Endothelial cell of umbilical vein (primary cell): ENCODE results near the gene FAS. TPM values are rescaled to one million over a fixed set of nuclear protein-coding genes. Genes with fewer than 3 reads are reported as not detected.

Source experiments
- BruUV-seq: library from RNA; stranded (reverse); fragments of 400-500 nt; replicated peaks from 2 replicates; lab custom pipeline; 2021; lab: Mats Ljungman, UMichigan
- CTCF ChIA-PET: fragments of 300-600, 350-600 bp; sonication (Branson Sonifier 250); formaldehyde crosslinking; loops from one replicate; lab custom pipeline; 2021; ENCODE audit warnings: antibody characterized with exemption, inconsistent platforms; lab: Charles Lee
- POLR2A ChIA-PET: fragments of 300-600, 350-600 bp; sonication (Branson Sonifier 250); formaldehyde crosslinking; loops from one replicate; lab custom pipeline; 2021; ENCODE audit warnings: antibody characterized with exemption, inconsistent platforms; lab: Charles Lee
- DNase-seq: peaks from one replicate; pipeline ENCODE4 v3.0.0-alpha.2; 2011; ENCODE audit warnings: low read depth, low spot score
- FAIRE-seq: peaks from 2 replicates; lab custom pipeline; 2011; peaks lifted over from hg19 to GRCh38; lab: Jason Lieb, UNC
- H2AFZ ChIP-seq: 2 replicates; pipeline ENCODE4 v1.6.0; 2012; ENCODE audit warnings: low read depth, low read length, control low read depth, inconsistent platforms
- H3K27ac ChIP-seq: 2 replicates; pipeline ENCODE4 v1.5.1; 2011; ENCODE audit warnings: low read depth, mild to moderate bottlenecking, control low read depth, low read length, moderate library complexity; ENCODE audit not compliant: insufficient read depth
- H3K27me3 ChIP-seq, 2 experiments: 2 replicates each; pipeline versions ENCODE4 v1.6.0 to v1.6.1; 2011; ENCODE audit warnings: low read length in 2 of 2, mixed read lengths in 1 of 2; ENCODE audit not compliant: control insufficient read depth in 2 of 2, insufficient read depth in 2 of 2
- H3K36me3 ChIP-seq, 2 experiments: 2 replicates in 1 of 2; 3 replicates in 1 of 2; pipeline ENCODE4 v1.5.1; 2011; ENCODE audit warnings: low read length in 2 of 2, mild to moderate bottlenecking in 1 of 2, moderate library complexity in 1 of 2; ENCODE audit not compliant: control insufficient read depth in 2 of 2, insufficient read depth in 2 of 2; ENCODE audit errors: extremely low read depth in 1 of 2
- H3K4me1 ChIP-seq: 3 replicates; pipeline ENCODE4 v1.5.1; 2011; ENCODE audit warnings: mild to moderate bottlenecking, low read length; ENCODE audit not compliant: control insufficient read depth, insufficient read depth; ENCODE audit errors: extremely low read depth
- H3K4me2 ChIP-seq: 2 replicates; pipeline ENCODE4 v1.6.1; 2011; ENCODE audit warnings: low read length, control low read depth, mixed read lengths; ENCODE audit not compliant: insufficient read depth
- H3K4me3 ChIP-seq, 3 experiments: fragments of 200-600 bp in 1 of 3; sonication (generic), shearing (Covaris generic) in 1 of 3; replicated peaks in 1 of 3; 2 replicates each; pipeline ENCODE4 v1.5.1; 2011 to 2016; ENCODE audit warnings: control low read depth in 3 of 3, low read length in 3 of 3, mild to moderate bottlenecking in 2 of 3, inconsistent platforms in 1 of 3, low read depth in 1 of 3, moderate library complexity in 1 of 3; ENCODE audit not compliant: insufficient read depth in 1 of 3
- H3K79me2 ChIP-seq: 2 replicates; pipeline ENCODE4 v1.6.0; 2012; ENCODE audit warnings: low read length, inconsistent platforms; ENCODE audit not compliant: control insufficient read depth, insufficient read depth
- H3K9ac ChIP-seq: replicated peaks from 2 replicates; pipeline ENCODE3; 2011; ENCODE audit warnings: low read length, control low read depth; ENCODE audit not compliant: insufficient read depth; ENCODE audit errors: extremely low read depth
- H3K9me1 ChIP-seq: replicated peaks from 3 replicates; pipeline ENCODE4 v1.6.0; 2011; ENCODE audit warnings: mild to moderate bottlenecking, low read length; ENCODE audit not compliant: control insufficient read depth, insufficient read depth; ENCODE audit errors: extremely low read depth
- H3K9me3 ChIP-seq: replicated peaks from 2 replicates; pipeline ENCODE4 v1.5.1; 2012; ENCODE audit warnings: low read length, inconsistent platforms; ENCODE audit not compliant: control insufficient read depth, insufficient read depth
- H4K20me1 ChIP-seq: replicated peaks from 2 replicates; pipeline ENCODE3; 2011; ENCODE audit warnings: mild to moderate bottlenecking, low read length; ENCODE audit not compliant: control insufficient read depth, insufficient read depth; ENCODE audit errors: extremely low read depth
- EZH2 ChIP-seq: IDR thresholded peaks from 2 replicates; pipeline ENCODE4 v1.6.1; 2012; ENCODE audit warnings: borderline replicate concordance, low read depth, mild to moderate bottlenecking, moderate library complexity, low read length, inconsistent platforms; ENCODE audit not compliant: severe bottlenecking
- FOS ChIP-seq: IDR thresholded peaks from 2 replicates; pipeline ENCODE4 v1.6.1; 2011; ENCODE audit warnings: mild to moderate bottlenecking, low read length, moderate library complexity, borderline replicate concordance; ENCODE audit not compliant: insufficient read depth
- GATA2 ChIP-seq: IDR thresholded peaks from 2 replicates; pipeline ENCODE4 v1.7.0; 2011; ENCODE audit warnings: low read depth, mild to moderate bottlenecking, moderate library complexity, mixed read lengths, low read length; ENCODE audit not compliant: insufficient read length, insufficient read depth
- JUN ChIP-seq: IDR thresholded peaks from 2 replicates; pipeline ENCODE4 v1.6.1; 2011; ENCODE audit warnings: borderline replicate concordance, low read depth; ENCODE audit not compliant: insufficient read length, insufficient read depth
- MYC ChIP-seq: IDR thresholded peaks from one replicate; pipeline ENCODE4 v1.6.1; 2011; ENCODE audit warnings: mild to moderate bottlenecking, low read depth, low read length
- POLR2A ChIP-seq: IDR thresholded peaks from 2 replicates; pipeline ENCODE4 v1.6.1; 2012; ENCODE audit warnings: low read depth, mild to moderate bottlenecking, control low read depth, low read length
- POLR2AphosphoS5 ChIP-seq: IDR thresholded peaks from 2 replicates; pipeline ENCODE4 v1.6.1; 2012; ENCODE audit warnings: low read depth, mild to moderate bottlenecking, control low read depth, low read length, moderate library complexity; ENCODE audit not compliant: insufficient read depth
- dilution Hi-C: fragments of 300-500 bp; cut with MboI; formaldehyde crosslinking; loops from one replicate; pipeline ENCODE4 v1.15.0; 2019; ENCODE audit warnings: low sequenced_read_pairs; ENCODE audit not compliant: extremely low pct_ligation_motif_present
- intact Hi-C: fragments of 100-400 bp; cut with micrococcal nuclease; formaldehyde crosslinking; loops from one replicate; pipeline ENCODE4 v1.10.0; 2022
- polyA plus RNA-seq, 4 experiments: library from polyadenylated mRNA; depleted of rRNA in 3 of 4; stranded (reverse) in 3 of 4; unstranded in 1 of 4; fragments of >200 nt; gene quantifications; 2 replicates each; pipeline versions ENCODE4 v1.2.1 to v1.2.3, GENCODE V29; 2011 to 2012; ENCODE audit warnings: missing spikeins in 1 of 4
- total RNA-seq: library from RNA; stranded (reverse); gene quantifications from 2 replicates; pipeline ENCODE4 v1.2.3, GENCODE V29; 2021
- TF ChIP-seq, protein P1 (sequence below), 2 donors: IDR thresholded peaks; 1 replicate in 1 of 2; 2 replicates in 1 of 2; pipeline ENCODE4 v1.5.1; 2011; ENCODE audit warnings: low read length in 2 of 2, mild to moderate bottlenecking in 2 of 2, moderate library complexity in 2 of 2, control low read depth in 1 of 2, inconsistent platforms in 1 of 2, low read depth in 1 of 2; ENCODE audit not compliant: insufficient read depth in 1 of 2; ENCODE audit errors: extremely low read depth in 1 of 2
- TF ChIP-seq, protein P2 (sequence below): IDR thresholded peaks from 2 replicates; pipeline ENCODE4 v1.6.1; 2011; ENCODE audit not compliant: insufficient read depth, insufficient read length

Gene FAS
- total and polyA plus RNA-seq, 2 donors (not counting 3 experiments of a cell fraction or from before 2014, with no cell fraction given) = 2.0 to 6.1 TPM

DNA sequence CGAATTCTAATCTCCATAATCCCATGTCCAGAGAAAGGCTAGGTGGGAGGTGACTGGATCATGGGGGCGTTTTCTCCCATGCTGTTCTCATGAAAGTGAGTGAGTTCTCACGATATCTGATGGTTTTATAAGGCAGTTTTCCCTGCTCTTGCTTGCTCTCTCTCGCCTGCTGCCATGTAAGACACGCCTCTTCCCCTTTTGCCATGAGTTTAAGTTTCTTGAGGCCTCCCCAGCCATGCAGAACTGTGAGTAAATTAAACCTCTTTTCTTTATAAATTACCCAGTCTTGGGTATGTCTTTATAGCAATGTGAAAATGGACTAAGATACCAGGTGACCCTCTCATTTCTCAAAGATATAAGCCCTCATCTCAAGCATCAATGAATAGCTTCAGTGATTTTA, 36.9 kb upstream of the FAS start:
- H3K9ac ChIP-seq = no peak overlapping the region
- no peaks in the 10 kb centered on the region for H3K79me2 ChIP-seq
- TF ChIP-seq, protein P1, sequence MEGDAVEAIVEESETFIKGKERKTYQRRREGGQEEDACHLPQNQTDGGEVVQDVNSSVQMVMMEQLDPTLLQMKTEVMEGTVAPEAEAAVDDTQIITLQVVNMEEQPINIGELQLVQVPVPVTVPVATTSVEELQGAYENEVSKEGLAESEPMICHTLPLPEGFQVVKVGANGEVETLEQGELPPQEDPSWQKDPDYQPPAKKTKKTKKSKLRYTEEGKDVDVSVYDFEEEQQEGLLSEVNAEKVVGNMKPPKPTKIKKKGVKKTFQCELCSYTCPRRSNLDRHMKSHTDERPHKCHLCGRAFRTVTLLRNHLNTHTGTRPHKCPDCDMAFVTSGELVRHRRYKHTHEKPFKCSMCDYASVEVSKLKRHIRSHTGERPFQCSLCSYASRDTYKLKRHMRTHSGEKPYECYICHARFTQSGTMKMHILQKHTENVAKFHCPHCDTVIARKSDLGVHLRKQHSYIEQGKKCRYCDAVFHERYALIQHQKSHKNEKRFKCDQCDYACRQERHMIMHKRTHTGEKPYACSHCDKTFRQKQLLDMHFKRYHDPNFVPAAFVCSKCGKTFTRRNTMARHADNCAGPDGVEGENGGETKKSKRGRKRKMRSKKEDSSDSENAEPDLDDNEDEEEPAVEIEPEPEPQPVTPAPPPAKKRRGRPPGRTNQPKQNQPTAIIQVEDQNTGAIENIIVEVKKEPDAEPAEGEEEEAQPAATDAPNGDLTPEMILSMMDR (IDR thresholded peaks at IDR 0.05; ENCODE audit: extremely low read depth in 1 of 2, insufficient read depth in 1 of 2, low read depth in 1 of 2, low read length in 2 of 2) = no peak
- TF ChIP-seq POLR2A (no peak), GATA2 (no peak), EZH2 (no peak)
- BruUV-seq = no TSS peak
- dilution Hi-C loops (no loop called here), intact Hi-C loops (no loop called here)
- no peak overlapping the region for H3K27ac ChIP-seq
- FAIRE-seq = no peak
- ChIA-PET CTCF (interaction anchor here (0.9 to 1.3 kb wide), 2 partner anchors 21 to 50 kb away, joined by 3 to 4 read pairs; no protein-coding TSS in a partner anchor), POLR2A (no interaction called here)
- H3K4me1 ChIP-seq = no peaks in the 10 kb centered on the region
- no peaks in the 10 kb centered on the region for H3K36me3 ChIP-seq
- H3K9me3 ChIP-seq = no peaks in the 10 kb centered on the region
- H3K9me1 ChIP-seq = no peaks in the 10 kb centered on the region
- no peaks in the 10 kb centered on the region for H4K20me1 ChIP-seq
- H3K4me2 ChIP-seq = no peak overlapping the region
- no peak overlapping the region for H3K4me3 ChIP-seq
- H2AFZ ChIP-seq = no peak overlapping the region
- no peak for DNase-seq
- H3K27me3 ChIP-seq = peaks cover 23 to 25% of the 10 kb centered on the region in 2 experiments

DNA sequence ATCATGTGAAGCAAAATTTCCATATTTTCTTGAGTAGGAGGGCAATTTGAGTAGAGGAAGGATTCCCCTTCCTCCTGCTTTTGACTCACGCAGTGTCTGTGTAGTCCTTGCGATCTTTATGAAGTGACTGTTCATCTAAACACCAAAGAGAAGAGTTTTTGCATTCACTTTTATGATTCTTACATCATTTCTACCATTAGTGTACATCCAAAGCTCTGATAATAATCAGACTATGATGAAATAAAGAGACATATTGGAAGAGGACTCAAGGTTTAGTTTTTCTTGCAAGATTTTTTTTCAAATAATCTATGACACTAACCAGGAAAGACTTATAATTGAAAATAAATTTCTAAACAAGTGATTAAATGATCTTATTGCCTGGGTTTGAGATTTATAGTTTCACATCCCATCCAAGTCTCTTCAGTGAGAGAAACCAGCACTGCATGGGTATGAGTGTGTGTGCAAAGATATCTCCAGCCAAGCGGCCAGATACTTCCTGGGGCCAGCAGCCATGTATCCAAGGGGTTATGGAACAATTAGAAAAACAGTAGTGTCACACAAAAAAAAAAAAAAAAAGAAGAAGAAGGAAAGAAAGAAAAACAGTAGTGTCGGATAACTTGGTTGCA, 36.0 kb upstream of the FAS start:
- POLR2A ChIA-PET = no interaction called here
- FAIRE-seq = no peak

More for the DNA sequence above, 36.0 kb upstream of the FAS start:
- Histone ChIP-seq H3K9ac (no peak overlapping the region), H2AFZ (no peak overlapping the region), H3K79me2 (no peaks in the 10 kb centered on the region), H3K27ac (no peak overlapping the region), H3K9me3 (no peaks in the 10 kb centered on the region), H3K4me3 (no peak overlapping the region), H3K4me2 (no peak overlapping the region), H3K36me3 (no peaks in the 10 kb centered on the region), H4K20me1 (no peaks in the 10 kb centered on the region), H3K4me1 (no peaks in the 10 kb centered on the region), H3K9me1 (no peaks in the 10 kb centered on the region), H3K27me3 (peaks cover 23 to 25% of the 10 kb centered on the region in 2 experiments)
- TF ChIP-seq GATA2 (no peak), POLR2AphosphoS5 (no peak), FOS (no peak), MYC (no peak), EZH2 (no peak), POLR2A (no peak), JUN (no peak)
- TF ChIP-seq, protein P2, sequence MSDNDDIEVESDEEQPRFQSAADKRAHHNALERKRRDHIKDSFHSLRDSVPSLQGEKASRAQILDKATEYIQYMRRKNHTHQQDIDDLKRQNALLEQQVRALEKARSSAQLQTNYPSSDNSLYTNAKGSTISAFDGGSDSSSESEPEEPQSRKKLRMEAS = no peak
- TF ChIP-seq, protein P1 (IDR thresholded peaks at IDR 0.05; ENCODE audit: extremely low read depth in 1 of 2, insufficient read depth in 1 of 2, low read depth in 1 of 2, low read length in 2 of 2) = no peak
- CTCF ChIA-PET = interaction anchor here (0.7 to 1.3 kb wide), 4 partner anchors 9 to 119 kb away, joined by 3 to 4 read pairs (median 3); no protein-coding TSS in a partner anchor
- BruUV-seq = no TSS peak
- dilution Hi-C loops = no loop called here
- no peak for DNase-seq
- intact Hi-C loops = no loop called here
